ENCODE data around the gene TMC4.
"Not testable (repeated sequence)": the region's sequence is repeated elsewhere in the genome, so short reads cannot be mapped to it uniquely, and the experiment has no call there.

The TMC4 gene, protein sequence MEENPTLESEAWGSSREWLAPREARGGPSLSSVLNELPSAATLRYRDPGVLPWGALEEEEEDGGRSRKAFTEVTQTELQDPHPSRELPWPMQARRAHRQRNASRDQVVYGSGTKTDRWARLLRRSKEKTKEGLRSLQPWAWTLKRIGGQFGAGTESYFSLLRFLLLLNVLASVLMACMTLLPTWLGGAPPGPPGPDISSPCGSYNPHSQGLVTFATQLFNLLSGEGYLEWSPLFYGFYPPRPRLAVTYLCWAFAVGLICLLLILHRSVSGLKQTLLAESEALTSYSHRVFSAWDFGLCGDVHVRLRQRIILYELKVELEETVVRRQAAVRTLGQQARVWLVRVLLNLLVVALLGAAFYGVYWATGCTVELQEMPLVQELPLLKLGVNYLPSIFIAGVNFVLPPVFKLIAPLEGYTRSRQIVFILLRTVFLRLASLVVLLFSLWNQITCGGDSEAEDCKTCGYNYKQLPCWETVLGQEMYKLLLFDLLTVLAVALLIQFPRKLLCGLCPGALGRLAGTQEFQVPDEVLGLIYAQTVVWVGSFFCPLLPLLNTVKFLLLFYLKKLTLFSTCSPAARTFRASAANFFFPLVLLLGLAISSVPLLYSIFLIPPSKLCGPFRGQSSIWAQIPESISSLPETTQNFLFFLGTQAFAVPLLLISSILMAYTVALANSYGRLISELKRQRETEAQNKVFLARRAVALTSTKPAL

DNA sequence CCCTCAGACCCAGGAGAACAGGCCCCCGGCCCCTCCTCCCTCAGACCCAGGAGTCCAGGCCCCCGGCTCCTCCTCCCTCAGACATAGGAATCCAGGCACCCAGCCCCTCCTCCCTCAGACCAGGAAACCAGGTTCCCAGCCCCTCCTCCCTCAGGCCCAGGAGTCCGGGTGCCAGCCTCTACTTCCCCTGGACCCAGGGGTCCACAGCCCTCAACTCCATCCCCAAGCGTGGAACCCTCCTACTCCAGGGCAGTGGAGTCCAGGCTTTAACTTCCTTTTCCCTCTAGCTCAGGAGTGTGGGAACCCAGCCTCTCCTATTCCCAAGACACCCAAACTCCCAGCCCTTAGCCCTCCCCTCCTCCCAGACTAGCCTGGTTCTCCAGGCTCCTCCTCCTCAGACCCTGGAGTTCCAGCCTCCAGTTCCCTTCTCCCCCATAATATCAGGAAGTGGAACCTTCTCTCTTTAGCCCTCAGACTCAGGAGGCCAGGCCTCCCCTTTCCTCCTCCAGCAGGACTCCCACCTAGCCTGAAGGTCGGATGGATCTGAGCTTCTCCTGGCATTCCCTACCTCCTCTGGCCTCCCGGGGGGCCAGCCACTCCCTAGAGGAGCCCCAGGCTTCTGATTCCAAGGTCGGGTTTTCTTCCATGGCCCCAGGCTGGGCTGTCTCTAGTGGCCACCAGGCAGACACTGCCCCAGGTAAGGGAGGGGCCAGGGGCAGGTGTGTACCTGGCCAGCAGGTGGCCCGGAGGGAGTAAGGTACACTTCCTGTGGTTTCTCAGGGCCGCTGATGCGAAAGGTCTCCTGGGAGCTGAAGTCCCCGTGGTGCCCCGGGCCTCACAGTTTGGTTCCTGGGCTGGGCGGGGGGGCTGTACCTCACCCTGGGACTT, at the start of gene TMC4:
TSS of gene TMC4 (minus strand) at position 690 of the 888 bp plus-strand sequence. CDS start at position 647, 43 bp downstream.
- no peak for DNase-seq (ENCODE audit: low read depth)

DNA sequence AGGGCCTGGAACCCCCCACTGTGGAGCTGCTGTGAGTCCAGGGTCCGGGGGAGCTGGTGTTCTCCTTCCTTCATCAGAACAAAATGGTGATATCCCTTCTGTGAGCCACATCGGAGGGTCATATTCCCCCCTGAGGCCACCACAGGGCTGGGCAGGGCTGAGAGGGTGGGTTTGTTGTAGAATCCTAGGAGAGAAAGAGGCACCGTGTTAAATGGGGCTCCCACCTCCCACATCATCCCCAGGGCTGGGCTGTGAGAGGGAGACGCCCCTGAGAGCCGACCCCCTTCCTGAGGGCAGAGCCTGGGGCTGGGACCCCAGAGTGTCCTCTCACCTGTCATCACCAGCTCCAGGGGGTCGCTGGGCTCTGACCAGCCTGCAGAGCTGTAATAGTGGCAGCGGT, 49.0 kb upstream of the TMC4 start:
- DNase-seq (ENCODE audit: low read depth): not testable (repeated sequence)

DNA sequence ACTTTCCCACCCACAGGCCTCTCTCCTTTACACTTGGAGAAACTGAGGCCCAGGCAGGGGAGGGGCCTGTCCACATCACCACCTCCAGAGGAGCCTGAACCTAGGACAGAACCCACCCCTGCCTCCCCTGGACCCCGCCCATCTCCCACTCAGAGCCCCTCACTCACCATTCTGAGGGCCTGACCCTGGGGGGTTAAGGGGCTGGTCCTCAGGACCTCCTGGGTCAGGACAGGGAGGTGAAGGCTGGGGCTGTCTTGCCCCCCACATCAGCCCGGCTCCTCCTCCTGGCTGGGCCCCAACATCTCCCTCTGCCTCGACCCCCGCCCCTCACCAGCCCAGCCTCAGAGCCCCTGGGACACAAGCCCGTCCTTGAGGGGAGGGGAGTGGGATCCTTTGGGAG, 46.7 kb upstream of the TMC4 start:
- not testable (repeated sequence) for DNase-seq (ENCODE audit: low read depth)

DNA sequence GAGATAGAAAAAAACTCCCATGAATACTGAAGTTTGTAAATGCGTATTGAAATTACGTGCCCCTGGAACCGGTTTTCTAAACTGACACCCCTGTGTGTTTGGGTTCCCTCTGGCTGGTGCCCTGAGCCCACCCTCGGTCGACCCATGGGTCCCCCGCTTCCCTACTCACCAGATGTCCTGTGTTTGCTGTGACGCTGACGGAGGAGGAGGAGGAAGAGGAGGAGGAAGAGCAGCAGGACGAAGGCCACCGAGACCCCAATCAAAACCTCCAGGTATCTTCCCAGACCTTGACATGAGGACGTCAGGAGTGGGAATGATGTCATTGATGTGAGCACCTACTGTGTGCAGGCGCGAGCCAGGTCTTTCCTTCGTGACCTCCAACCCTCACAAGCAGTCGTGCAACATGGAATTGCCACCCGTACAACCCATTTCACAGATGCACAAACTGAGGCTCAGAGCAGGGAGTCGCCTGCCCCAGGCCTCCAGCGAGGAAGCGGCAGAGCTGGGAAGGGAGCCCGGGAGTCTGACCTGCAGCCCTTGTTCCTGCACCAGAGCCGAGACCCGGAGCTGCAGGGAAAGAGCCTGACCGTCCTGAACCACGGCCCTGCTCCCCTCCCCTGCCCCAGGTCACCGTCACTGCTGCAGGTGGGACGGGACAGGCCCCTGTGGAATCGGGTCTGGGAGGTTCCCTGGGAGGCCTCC, 46.2 kb upstream of the TMC4 start:
- DNase-seq (ENCODE audit: low read depth): no peak

DNA sequence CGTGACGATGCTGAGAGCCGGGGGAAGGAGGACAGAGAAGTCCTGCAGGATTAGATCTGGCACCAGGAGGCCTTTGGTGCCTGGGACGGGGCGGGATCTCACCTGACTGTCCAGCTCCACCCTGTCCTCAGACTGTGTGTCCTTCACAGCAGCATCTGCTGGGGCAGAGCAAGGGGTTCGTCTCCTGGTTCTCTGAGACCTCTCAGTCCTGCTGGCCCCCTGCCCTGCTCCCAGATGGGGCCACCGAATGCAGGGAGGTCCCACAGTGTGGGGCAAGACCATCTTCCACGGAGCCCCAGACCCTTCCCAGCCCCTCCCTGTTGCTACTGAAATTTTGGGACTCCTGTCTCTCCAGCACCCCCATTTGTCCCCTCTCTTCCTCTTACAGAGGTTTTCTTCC, 45.3 kb upstream of the TMC4 start:
- DNase-seq (ENCODE audit: low read depth): no peak

DNA sequence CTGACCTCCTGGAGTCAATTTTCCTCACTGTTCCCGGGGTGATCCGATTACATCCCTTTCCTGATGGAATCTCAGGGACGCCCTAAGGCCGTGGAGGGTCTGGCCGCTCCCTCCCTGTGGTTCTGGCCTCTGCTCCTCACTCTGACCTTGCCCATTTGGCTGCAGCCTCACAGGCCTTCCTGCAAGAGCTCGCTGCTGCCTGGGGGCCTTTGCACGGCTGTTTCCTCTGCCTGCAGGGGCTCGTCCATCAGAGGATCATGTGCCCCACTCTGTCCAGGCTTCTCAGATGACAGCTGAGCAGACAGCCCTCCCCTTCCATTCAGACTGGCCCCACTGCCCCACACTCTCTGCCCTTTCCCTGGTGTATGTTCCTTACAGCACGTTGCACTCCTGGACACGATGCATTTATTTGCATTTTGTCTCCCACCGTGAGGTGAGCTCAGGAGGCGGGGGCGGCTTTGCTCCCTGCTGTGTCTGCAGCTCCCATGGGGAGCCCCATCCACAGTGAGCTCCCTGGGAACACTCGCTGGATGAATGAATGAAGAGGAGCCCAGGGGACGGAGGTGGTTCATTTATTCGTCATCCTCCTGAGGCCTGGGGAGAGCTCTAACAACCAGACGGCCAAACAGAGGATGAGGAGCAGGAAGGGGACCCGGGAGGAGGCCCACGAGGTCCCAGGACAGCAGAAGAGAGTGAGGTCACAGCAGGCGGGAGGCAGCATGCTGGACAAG, 44.7 kb upstream of the TMC4 start:
- not testable (repeated sequence) for DNase-seq (ENCODE audit: low read depth)

DNA sequence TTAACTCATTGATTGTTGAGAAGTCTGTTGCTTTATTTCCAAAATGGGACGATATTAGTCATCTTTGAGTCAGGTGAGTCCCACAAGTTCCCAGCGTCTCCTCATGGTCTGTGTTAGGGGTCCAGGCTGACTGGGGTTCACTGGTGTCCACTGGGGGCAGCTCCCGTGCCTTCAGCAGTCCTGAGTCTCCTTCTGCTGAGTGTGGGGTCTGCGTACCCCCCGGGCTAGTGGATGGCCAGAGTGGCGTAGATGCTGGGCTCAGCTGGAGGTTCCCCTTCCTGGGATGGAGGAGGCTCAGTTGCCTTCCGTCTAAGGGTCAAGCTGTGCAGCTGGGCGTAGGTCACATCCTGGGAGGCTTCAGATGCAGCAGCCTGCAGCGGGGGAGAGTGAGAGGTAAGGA, 43.9 kb upstream of the TMC4 start:
- DNase-seq (ENCODE audit: low read depth): no peak

DNA sequence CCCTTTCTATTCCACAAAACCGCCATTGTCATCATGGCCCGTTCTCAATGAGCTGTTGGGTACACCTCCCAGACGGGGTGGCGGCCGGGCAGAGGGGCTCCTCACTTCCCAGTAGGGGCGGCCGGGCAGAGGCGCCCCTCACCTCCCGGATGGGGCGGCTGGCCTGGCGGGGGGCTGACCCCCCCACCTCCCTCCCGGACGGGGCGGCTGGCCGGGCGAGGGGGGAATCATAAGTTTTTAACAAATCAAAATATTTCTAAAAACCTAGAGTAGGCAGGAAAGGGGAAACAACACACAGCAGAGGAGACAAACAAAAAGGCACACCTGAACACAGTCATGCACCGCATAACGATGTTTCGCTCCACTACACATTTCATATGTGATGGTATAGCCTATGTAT, 41.8 kb upstream of the TMC4 start:
- not testable (repeated sequence) for DNase-seq (ENCODE audit: low read depth)

DNA sequence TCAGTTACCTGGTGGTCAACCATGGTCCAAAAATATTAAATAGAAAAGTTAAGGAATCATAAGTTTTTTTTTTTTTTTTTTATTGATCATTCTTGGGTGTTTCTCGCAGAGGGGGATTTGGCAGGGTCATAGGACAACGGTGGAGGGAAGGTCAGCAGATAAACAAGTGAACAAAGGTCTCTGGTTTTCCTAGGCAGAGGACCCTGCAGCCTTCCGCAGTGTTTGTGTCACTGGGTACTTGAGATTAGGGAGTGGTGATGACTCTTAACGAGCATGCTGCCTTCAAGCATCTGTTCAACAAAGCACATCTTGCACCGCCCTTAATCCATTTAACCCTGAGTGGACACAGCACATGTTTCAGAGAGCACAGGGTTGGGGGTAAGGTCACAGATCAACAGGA, 41.3 kb upstream of the TMC4 start:
- not testable (repeated sequence) for DNase-seq (ENCODE audit: low read depth)

DNA sequence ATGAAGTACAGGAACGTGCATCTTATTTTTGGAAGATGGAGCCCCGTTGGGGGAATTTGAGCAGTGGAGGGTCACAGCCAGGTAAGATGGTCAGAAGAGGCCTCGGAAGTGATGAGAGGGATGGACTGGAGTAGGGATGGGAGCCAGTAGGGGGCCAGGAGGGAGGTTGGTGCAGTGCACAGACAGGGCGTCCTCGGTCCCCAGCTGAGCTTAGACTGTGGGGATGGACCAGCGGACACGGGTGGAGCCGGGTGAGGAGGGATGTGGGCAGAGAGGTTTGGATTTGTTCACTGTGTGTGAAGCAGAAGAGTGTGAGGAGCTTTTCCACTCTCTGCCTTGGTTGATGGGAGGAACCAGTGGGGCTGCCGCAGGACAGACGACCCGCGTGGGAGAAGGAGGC, 38.3 kb upstream of the TMC4 start:
- no peak for DNase-seq (ENCODE audit: low read depth)

DNA sequence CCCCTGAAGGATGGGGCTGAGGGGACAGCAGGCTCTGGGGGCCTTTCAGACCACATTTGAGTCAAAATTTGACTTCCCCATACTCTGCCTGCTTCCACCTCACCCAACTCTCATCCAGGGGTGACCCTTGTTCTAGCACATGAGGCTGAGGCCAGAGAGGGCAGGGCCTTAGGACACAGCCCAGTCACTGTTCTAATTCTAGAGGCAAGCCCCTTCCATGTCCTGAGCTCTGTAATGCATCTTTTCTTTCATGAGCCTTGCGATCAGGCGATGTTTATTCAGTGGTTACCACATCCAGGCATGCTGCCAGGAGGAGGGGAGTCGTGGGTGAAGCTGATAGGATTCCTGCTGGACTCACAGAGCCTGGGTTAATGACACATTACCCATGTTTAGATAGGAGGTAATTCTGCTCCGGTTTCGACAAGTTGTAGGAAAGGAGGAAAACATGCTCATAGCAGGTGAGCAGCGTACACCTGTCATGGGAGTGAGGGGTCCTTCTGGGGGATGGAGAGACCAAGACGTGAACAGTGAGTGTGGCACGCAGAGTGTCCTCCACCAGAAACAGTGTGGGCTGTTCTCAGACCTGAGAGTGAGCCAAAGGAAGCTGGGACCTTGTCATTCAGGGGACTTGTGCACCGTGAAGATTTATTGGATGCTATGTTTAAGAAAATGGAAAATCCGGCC, 37.0 kb upstream of the TMC4 start:
- DNase-seq (ENCODE audit: low read depth): peak; percentile 99

DNA sequence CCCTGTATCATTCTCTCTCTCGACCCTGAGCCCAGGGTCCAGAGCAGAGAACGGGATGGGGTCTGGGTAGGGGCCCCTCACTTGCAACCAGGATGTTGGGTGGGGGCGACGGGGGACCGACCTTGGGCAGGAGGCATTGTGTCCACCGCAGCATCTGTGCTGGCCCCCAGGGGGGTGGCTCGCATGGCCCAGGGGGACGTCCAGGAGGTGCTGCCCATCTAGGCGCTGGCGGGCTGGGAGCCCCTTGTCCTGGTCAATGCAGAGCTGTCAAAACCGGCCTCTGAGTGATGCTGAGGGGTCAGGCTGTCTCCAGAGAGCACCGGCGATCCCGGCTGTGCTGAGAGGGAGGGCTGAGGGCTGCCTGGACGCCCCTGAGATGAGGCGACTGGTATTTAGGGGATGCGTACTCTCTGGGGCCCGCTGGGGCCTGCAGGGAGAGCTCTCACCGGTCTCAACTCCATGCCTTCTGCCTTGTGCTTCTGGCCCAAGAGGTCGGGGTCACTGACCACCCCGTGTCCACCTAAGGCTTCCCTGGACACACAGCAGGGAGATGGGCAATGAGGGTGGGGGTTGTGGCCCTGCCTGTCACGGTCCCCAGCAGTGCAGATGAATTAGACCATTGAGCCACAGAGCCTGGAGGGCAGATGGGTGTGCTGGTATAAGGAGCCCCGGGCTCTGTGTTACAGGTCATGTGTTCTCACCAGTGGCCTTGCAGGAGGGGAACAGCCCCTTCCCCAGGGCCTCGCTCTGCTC, 36.3 kb upstream of the TMC4 start:
- DNase-seq (ENCODE audit: low read depth): peak; percentile 31

DNA sequence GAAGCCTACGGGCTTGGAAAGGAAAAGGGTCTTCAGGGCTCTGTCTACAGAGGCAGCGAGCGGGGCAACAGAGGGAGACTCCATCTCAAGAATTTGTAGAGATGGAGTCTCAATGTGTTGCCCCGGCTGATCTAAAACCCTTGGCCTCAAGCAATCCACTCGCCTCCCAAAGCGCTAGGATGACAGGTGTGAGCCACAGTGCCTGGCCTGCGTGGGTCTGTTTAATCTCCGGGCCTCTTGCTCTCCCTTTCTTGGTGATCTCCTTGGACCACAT, 35.8 kb upstream of the TMC4 start:
- peak; percentile 36 for DNase-seq (ENCODE audit: low read depth)

DNA sequence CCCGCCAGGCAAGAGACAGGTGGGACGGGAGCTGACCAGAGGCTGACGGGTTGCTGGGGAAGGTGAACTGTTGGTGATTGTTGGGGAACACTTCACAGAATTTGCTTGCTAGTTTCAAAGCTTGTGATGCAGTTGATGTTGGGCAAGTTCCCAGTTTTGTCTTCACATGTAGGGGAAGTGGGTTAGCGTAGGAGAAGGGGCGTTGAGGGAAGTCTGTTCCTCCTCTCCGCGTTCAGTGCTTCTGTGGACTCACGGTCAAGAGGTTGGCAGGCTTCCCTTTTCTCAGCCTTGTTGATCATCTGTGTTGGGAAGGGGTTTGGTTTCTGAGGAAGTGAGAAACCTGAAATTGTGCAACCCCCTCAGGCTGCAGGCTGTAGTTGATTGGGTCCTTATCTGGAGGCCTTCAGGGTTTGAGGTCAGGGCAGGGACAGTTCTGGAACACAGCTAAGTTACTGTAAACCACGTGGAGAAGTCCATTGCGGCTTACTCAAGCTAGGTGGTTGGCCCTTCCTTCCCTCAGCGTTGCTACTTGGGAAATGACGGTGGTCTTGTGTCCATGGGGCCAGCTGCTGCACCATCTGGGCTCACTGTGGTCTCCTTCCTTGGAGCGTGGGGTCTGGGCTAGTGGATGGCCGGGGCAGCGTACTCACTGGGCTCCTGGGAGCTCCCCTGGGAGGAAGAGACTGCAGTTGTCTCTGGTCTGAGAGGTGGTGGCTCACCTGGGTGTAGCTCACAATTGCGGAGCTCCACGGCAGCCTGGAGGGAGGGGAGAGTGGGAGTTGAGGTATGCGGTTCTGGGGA, 35.2 kb upstream of the TMC4 start:
- peak; percentile 100 for DNase-seq (ENCODE audit: low read depth)

DNA sequence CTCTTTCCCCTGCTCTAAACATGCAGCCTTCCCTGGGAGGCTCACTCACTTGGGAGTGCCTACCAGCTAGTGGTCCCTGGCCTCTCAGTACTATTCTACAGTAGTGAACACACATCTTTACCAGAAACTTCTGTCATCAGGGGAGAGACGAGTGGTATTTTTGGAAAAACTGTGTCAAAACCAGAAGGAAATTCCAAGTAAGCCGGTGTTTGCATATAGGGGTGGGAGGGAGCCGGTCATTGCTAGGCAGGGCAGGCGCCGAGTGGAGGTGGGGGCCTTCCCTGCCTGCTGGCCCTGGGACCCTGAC, 34.7 kb upstream of the TMC4 start:
- no peak for DNase-seq (ENCODE audit: low read depth)

DNA sequence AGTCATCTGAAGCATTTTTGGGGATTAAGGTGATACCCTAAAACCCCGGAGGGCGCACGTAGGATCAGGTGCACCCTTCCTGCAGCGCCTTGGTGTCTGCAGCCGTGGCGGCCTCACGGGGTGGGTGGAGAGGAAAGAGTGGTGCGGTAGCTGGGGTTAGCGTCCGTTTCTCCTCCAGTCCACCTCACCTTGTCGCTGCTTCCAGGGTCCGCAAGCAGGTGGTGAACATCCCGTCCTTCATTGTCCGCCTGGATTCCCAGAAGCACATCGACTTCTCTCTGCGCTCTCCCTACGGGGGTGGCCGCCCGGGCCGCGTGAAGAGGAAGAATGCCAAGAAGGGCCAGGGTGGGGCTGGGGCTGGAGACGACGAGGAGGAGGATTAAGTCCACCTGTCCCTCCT, 34.2 kb upstream of the TMC4 start:
- DNase-seq (ENCODE audit: low read depth): not testable (repeated sequence)

DNA sequence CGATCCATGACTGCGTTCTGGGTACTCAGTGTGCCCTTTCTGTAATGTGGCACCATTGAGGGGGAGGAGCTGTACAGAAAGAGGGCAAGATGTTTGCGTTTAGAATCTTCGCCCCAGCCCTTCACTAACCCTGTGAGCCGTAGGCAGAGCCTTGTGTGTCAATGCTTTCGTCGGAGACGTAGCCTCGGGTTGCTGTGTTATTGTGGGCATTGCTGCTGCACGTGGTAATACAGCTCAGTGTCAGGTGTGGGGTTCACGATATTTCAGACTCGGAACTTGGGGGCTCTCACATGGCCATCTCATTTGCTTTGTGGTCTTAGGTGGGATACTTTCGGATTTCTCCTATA, 33.8 kb upstream of the TMC4 start:
- DNase-seq (ENCODE audit: low read depth): no peak

DNA sequence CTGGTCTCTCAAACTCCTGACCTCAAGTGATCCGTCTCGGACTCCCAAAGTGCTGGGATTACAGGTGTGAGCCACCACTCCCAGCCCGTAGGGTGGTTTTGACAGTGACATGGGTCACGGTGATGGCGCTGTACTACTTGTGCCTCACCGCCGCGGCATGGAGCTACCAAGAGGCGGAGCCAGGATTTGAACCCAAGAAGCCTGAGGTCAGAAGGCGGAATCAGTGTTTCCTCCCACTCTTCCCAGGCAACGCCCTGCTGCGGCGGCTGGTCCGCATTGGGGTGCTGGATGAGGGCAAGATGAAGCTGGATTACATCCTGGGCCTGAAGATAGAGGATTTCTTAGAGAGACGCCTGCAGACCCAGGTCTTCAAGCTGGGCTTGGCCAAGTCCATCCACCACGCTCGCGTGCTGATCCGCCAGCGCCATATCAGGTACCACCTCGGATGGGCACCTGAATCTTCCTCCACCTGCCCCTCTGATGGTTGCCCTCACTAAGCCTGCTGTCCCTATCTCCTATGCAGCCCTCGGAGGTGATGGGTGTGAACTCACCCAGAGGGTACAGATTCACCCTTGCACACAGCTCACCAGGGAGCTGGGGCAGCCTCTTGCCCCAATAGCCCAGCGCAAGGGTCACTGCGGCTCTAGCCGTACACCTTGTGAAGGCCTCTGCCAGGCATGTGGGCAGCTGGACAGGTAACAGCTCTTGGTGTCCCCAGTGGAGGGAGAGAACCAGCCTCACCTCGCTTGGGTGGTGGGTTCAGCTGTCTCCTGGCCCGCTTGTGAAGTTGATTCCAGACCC, 33.3 kb upstream of the TMC4 start:
- DNase-seq (ENCODE audit: low read depth): no peak

All from iris pigment epithelial cell (primary cell).